GM21423 (cell line): ENCODE measurements around the gene HOXA11.

Source experiments
- ATAC-seq: cut with Tn5 transposase; IDR thresholded peaks from one replicate; pipeline ENCODE4 v1.9.1; 2021; ENCODE audit warnings: mild to moderate bottlenecking, moderate library complexity; ENCODE audit not compliant: unreplicated experiment

Gene HOXA11

DNA sequence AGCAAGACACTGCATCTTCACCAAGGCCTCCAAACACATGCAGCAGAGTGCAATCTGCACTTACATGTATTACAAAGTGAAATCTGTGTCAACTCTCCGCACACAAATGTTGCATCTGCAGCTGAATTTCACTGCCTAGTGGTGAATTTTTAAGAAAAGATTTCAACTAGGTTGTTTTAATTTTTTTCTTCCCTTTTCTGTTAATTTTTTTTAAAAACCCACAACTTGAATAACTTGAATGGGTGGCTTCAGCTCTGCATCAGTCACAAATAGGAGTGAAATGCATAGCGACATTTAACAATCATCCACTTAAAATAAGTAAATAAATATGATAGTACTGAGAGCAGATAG lies 8.9 kb upstream of the HOXA11 start:
- no peak for ATAC-seq

DNA sequence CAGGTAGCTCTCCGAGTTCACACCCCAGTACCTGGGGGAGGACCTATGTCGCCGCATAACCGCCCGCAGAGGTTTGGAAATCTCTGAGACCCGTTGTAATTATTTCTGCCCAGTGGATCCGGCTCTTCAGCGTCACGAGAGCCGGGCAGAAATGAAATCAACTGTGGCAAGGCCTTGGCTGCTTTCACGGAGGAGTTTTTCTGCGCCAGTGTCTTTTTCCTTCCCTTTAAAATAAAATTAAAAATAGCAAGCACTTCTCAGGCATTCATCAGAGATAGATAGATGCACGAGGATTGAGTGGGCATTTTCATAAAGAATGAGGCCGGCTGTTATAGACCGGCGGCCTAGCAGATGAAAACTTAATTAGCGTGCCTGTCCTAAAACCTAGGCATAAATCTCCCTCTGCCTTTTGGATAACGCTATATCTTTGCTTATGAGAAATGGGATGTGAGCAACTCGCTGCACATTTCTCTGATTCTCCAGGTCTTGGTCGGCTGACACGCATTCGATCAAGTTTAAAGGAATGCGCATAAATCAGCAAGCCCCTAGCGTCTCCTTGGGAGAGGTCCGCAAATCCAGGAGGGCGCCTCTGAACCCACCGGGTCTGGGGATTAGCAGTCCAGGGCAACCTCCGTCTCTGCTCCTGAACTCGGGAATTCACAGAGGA lies 8.4 kb upstream of the HOXA11 start:
- ATAC-seq, result no peak

DNA sequence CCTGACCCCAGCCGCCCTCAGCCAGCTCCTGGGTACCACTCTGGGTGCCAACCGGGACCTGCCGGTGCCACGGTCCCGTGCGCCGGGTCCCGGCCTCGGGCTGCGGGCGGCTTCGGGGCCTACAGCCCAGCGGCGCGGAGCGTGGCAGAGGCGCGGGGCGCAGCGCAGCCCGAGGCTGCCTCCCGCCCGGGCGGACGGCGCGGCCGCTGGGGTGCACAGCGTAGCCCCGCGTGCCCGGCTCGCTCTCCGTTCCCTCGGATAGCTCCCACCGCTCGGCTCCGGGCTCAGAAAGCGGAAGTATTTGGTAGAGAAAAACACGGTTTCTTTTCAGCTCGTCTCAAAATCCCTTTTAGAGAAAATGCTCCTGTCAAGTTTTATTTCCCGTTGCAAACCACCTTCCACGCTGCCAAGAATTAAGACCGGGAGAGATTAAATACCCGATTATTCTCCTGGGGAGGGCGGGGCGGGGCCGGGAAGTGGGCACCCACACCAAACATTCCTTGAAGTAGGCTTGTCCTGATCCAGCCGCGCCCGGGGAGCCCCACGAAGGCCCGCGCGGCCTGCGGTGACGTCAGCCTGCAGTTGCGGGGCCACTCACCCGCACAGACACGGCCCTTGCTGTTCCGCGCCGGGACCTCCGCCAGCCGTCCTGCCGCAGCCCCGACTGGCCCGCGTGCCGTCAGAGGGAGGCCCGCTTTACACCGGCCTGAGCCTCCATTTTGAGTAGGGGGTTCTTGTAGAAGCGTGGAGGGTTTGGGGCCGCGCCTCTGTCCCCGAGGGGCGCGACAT lies 7.7 kb upstream of the HOXA11 start:
- ATAC-seq, result no peak

DNA sequence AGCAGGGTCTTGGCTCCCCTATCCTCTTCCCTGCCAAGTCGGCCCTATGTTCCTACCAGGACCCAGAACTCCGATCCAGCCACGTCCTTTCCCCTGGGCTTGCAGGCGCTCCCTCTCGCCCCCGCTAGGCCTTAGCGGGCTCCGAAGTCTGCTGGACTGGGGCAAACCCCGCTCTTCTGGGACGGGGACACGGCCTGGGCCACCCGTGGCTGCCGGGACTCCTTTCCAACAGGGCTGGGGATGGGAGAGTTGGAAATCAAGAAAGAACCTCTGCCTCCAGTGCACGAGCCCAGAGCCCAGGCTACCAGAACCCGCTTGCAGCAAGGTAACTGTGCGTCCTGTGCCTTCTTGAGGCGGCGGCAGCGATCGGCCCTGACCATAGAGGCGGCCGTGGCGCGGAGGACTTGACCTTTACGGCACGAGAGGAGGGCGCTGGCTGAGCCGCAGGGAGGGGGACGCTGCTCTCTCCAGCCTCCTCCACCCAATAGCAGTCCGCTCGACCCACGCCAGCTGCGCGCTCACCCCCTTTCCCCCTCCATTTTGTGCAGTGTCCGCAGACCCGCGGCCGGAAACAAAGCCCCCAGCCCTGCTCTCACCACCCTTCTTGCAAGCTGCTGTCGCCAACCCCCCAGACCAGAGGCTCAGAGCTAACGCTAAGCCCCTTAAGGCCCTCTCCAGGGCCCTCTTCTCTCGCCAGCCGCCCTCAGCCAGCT lies 7.0 kb upstream of the HOXA11 start:
- ATAC-seq, result no peak

DNA sequence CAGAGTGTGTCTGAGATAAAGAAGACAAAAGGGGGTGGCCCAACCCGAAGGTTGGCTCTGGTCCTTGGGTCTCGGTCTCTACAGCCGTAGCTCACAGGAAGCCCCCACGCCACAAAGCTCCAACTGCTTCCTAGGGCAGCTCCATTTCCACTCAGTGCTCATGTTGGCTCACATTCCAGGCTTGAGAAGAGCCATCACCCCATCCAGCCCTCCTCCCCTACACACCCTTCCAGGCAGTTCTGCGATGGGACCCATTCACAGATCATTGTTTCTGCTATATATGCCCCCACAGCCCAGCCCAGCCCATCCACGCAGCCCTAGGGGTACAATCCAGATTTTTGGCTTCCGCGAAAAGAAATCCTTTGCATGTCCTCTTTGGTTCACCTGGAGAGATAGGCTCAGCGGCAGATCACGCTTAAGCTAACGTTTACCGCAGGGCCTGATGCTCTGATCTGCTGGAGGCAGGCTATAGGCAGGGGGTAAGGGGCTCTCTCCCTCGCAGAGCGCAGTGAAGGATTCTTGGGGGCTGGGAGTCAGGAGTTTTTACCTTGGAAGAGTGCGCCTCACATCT lies 6.2 kb upstream of the HOXA11 start:
- ATAC-seq, result no peak

DNA sequence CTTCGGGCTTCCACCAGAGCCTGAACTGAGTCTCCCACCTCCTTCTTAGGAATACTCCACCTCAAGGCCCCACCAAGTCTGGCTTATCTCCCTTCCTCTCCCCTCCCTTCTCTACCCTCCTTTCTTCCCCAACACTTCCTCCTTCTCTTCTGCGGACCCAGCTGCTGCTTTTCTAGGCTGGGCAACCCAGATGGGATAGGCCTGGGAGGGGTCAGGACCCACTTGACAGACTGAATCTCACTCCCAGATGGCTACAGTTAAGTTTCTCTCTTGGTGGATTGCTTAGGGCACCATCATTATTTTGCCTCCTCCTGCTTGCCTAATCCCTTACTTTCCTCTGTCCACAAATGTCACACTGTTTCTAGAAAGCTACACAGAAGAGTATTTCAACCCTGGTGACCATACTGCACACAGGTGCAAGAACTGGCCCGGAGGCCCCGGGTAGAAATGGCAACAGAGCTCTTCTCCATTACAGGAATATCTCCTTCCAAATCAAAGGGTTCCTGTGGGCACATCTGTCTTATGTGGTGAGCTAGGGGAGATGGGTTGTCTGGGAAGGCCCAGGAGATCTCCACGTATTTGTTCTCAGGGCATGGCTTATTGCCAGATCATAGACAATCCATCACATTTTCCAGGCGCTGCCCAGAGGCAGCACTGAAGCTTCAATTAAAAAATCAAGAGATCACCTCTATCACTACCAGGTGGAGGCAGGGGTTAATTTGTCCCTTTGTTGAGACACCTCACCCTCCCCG lies 5.1 kb upstream of the HOXA11 start:
- no peak for ATAC-seq

DNA sequence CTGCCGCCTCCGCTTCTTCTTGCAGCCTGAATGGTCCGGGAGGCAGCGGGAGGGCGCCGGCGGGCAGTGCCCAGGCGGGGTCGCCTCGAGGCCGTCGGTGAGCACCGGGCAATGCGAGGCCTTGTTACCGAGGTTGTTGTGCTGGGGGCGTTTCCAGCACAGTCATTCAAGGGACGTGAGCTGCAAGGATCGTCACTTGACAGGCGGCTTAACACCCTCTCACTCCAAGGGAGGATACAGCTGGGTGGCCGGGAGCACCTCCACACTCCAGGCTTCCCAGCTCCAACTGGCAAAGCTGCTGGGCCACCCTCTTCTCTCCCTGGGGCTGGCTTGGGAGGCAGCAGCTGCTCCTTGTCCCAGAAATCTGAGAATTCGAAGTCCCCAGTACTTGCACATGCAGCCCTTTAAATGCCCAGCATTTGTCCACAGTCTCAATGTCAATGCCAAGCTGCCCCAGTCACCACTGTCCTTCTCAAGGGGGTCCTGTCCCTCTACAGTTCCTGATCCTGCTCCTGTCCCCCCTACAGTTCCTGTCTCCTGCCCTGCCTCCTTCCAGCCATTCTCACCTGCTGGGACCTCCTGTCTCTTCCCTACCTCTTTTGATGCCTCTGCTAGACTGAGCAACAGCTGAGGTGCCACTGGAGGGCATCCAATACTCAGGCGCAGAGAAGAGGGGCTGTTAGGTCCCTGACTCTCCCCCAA lies 4.4 kb upstream of the HOXA11 start:
- ATAC-seq, result no peak

DNA sequence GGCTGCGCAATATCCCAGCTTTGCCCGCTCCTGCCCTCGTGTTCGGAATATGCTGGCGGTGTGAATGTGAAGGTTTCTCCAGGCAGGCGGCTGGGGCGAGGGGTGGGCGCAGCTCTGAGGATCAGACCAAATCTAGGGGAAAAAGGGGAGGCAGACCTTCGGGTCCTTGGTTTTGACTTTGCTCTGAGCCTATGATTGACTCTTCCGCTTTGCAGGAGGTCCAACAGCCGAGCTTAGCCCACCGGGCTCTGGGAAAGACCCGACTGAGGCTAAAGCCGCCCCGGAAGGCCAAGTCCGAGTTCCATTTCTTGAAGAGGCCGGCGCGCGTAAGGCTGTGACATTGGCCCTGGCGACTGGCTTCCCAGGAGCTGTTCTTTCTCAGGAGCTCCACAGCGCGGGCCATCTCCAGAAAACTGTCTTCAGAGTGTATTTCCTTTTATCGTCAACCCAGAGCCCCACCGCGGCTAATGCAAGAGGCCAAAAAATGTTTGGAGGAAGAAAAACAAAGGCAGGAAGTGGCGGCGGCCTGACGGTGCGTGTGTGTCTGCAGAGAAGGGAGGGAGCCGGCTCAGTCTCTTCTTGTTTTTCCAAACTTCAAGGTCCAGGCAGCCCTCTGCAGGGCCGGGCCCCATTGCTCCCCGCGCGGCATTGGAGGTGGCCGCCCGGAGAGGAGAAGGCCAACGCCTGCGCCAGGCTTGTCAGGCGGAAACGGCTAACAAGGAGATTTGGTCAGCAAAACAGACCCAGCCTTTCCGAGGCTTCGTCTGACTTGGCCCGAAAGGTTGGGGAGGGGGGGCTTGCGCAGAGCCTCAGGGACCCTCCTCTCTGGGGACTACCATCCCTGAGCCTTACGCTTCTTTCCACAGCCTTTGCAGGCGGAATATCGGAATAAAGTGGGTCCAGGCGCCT lies 3.6 kb upstream of the HOXA11 start:
- no peak for ATAC-seq

DNA sequence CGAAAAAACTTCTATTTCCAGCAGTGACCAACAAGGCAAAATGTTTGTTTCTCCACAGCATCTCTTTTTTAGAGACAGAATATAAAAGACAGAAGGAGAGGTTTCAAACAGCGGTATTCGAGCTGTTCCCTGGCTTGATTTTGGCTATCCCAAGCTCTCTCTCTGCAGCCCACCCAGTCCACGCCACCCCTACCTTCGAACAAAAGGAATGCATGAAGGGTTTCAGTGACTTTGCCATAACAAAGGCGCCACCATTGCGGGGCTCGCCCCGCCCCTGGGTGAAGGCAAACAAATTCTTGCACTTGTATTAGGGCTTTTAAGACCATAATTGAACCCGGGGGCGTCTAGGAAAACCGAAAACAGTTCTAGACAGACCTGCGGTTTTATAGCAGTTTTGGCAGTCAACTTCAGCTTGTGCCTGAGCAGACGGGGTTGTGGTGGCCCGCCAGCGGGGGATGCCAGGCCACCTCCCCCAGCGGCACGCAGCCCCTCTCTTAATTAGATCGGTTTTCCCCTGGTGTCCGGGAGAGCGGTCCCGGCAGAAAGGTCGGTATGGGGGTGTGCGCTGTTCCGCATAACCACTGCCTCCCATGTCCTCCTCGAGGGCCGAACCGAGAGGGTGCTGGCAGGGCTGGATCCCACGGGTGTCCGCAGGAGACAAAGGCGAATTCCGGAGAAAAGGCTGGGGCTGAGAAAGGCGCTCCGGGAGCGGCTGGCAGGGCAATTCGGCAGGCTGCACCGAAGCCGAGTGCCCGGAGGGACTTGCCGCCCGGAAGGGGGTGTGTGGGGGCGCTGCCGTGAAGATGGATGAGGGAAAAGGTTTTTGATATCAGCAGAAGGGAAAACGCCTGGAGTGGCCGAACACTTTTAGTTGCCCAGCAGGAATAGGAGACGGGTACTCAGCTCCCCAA lies 2.7 kb upstream of the HOXA11 start:
- ATAC-seq, result no peak

DNA sequence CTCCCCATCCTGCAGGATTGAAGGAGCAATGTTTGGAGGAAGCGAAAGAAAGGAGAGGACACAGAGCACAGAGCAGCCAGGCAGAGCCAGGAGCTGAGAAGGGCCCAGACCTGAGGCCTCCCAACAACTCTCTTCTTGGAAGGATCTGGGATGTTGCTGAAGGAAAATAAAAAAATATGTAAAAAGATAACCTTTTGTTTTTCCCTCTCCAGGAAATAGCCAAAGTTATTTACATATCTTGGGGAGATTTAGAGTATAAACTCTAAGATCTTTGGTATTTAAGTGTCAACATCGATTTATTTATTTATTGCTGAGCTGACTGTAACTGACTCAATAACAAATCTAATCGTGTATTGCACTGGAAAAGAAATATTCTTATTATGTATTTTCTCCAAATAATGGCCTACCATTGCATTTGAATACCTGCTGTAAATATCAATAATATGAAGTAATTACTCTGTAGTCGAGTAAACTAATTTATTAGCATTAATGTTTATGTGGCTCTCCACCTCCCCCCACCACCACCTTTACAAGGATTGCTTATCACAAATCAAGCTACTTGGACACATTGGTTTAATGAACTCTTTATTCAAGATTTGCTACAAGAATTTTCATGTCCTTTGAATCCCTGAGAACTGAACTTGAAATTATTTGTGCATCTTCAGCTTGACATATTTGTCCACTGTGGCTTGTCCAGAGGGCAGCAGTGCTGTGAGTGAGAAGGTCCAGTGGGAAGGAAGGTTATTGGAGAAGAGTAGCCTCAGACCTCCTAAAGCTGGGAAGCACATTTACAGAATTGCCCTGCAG lies 1.8 kb upstream of the HOXA11 start:
- ATAC-seq, result no peak

DNA sequence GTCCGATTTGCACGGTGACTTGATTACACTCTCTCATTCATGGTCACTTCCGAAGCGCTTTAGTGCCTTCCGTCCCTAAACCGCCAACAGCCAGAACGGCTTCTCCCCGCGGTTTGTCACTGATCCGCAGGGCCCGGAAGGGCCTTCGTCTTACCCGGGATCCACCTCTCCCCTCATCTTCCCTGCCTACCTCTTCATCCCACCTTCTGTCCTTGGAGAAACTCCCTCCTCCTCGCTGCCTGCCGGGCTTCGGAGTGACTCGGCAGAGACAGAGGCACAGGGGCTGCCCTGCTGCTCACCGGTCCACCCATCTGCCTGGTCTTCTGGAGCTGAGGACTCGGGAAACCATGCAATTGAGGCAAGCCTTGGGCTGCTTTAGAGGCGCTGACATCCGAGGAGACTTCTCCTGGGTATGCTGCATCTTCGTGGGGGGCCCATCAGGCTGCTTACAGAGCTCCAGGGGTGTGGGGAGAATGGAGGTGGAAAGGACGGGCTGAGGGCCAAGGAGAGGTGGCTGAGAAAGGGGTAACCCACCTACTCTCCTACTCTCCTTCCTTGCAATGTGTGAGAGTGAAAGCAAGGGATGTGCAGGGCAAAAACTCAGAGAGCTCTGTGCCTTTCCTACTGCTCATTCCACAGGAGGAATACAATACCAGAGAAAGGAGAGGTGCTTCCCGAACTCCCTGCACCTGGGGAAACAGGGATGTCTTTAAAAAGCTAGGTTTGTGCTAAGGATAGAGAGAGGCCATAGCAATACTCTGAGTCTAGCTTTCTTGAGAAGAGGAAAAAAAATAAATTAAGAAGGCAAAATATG lies 1.0 kb upstream of the HOXA11 start:
- no peak for ATAC-seq

DNA sequence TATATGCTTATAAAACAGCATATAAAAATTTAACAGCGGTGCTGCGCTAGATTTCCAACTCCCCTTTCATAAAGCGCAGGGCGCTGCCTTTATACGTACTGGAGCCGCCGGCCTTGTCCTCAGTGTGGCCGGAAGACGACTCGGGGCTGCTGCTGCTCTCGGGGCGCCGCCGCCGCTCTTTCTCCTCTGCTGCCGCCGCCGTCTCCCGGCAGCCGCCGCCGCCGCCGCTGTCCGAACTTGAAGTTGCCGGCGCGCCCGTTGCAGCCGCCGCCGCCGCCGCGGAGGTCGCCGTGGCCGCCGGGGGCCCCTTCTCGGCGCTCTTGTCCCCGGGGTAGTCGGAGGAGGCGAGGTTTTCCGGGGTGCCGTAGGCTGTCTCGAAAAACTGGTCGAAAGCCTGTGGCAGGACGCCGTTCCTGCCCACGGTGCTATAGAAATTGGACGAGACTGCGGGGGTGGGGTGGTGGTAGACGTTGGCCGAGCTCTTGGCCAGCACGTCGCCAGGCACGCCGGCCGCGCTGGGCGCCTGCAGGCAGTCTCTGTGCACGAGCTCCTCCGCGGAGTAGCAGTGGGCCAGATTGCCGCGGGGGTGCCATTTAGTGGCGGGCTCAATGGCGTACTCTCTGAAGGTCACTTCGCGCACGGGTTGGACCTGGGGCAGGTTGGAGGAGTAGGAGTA lies 557 bp downstream of the HOXA11 start:
- no peak for ATAC-seq

DNA sequence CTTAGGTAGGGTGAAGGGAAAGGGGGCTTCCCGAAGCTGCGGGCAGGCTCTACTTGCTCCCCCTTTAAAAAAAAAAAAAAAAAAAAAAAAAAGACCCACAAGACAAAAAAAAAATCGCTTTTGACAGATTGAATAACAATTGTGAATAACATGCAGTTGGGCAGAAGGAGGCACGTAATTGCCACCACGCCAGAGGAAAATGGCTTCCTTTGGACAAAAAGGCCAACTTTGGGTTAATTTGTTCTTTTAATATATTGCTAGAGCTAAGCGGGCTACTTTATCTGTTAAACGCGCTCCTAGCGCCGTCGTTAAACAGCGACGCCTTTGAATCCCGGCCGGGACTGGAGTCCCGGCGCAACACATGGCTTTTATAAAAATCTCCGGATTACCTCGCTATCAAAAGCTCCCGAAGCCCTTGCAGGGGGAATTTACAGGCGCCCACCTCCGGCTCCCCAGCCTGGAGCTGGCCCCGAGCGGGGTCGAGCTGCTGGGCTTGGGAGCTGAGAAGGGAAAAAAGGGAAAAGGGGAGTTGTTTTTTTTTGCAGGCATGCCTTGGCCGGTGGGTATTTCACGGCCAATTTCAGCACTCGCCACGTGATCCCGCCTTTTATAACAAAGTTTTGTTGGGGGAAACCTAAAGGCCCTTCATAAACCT lies 1.2 kb downstream of the HOXA11 start:
- no peak for ATAC-seq

DNA sequence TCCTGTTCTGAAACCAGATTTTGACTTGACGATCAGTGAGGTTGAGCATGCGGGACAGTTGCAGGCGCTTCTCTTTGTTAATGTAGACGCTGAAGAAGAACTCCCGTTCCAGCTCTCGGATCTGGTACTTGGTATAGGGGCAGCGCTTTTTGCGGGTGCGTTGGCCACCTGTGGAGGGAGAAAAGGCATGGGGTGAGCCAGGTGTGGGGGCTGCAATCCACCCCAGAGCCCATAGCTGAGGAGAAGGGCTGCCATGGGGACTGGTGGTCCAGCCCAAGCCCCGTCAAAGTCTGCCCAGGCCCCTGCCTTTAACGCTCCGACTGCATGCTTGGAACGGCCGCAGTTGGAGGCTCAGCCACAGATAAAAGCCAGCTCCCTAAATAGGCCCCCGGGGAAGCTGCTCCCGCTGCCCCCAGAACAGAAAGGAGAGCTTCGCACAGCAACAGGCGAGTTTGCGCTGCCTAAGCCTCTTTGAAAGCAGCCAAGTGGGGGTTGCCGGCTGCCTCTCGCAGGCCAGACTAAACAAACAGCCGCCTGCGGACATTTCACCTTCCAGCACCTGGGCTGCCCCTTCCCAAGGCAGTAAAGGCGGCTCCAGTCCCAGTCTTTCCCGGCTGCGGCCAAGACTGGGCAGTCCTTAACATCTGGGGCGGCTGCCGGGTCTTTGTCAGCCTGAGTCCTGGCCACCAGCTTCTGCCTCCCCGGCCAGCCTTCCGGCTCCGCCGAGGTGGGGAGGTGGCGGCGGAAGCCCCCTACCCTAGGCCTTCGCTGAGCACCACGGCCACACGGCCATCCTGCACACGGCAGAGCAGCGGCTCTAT lies 2.0 kb downstream of the HOXA11 start:
- ATAC-seq, result no peak
